Breast epithelium (tissue), 4 donors: ENCODE measurements around the gene PPT2. TPM values are rescaled to one million over a fixed set of nuclear protein-coding genes. Genes with fewer than 3 reads are reported as not detected.

Experiments
- DNase-seq, 2 donors: peaks; one replicate each; pipeline ENCODE4 v3.0.0-alpha.2; 2019; ENCODE audit warnings: low spot score in 2 of 2
- H3K27ac ChIP-seq, 2 donors: fragments of 200-600 bp; sonication (generic) in 1 of 2; one replicate each; pipeline ENCODE4 v1.5.1; 2016 to 2019; ENCODE audit warnings: mild to moderate bottlenecking in 1 of 2
- H3K27me3 ChIP-seq, 2 donors: fragments of 200-600 bp; sonication (generic) in 1 of 2; one replicate each; pipeline versions ENCODE4 v1.5.1 to v1.6.0; 2017 to 2019; ENCODE audit warnings: control low read depth in 1 of 2, mild to moderate bottlenecking in 1 of 2
- H3K36me3 ChIP-seq: fragments of 200-600 bp; one replicate; pipeline ENCODE4 v1.5.1; 2019
- H3K4me1 ChIP-seq, 2 donors: fragments of 200-600 bp; sonication (generic); one replicate each; pipeline ENCODE4 v1.5.1; 2016 to 2019; ENCODE audit warnings: control low read depth in 1 of 2
- H3K4me3 ChIP-seq, 3 donors: fragments of 200-600 bp; sonication (generic); 1 replicate in 2 of 3; 2 replicates in 1 of 3; pipeline ENCODE4 v1.5.1; 2016 to 2019; ENCODE audit warnings: mild to moderate bottlenecking in 3 of 3, moderate library complexity in 2 of 3
- H3K9me3 ChIP-seq, 2 donors: fragments of 200-600 bp; sonication (generic) in 1 of 2; one replicate each; pipeline ENCODE4 v1.5.1; 2016 to 2019; ENCODE audit warnings: control low read depth in 1 of 2
- POLR2A ChIP-seq: fragments of 450-650 bp; IDR thresholded peaks from one replicate; pipeline ENCODE4 v1.6.1; 2016; ENCODE audit warnings: antibody characterized with exemption, mild to moderate bottlenecking, moderate library complexity
- POLR2AphosphoS5 ChIP-seq, 3 donors: sonication (generic); formaldehyde crosslinking; IDR thresholded peaks; one replicate each; pipeline ENCODE4 v1.6.1; 2017; ENCODE audit warnings: antibody characterized with exemption in 3 of 3
- intact Hi-C: fragments of 100-400 bp; cut with DNase I; formaldehyde crosslinking; loops from one replicate; pipeline ENCODE4 v1.15.1; 2023; ENCODE audit warnings: low total_unique reads
- total RNA-seq, 3 donors: library from RNA; depleted of rRNA; stranded (reverse); fragments of >200 nt; gene quantifications; one replicate each; pipeline ENCODE4 v1.1.0, GENCODE V29; 2016
- TF ChIP-seq, protein P1 (sequence below), 3 donors: fragments of 450-650 bp; IDR thresholded peaks; one replicate each; pipeline ENCODE4 v1.5.1; 2016 to 2017; ENCODE audit warnings: antibody characterized with exemption in 3 of 3, mild to moderate bottlenecking in 3 of 3, moderate library complexity in 3 of 3

The PPT2 gene
- total RNA-seq, 3 donors from 2014 or later = 18.4 to 59.6 (median 28.5) TPM

DNA sequence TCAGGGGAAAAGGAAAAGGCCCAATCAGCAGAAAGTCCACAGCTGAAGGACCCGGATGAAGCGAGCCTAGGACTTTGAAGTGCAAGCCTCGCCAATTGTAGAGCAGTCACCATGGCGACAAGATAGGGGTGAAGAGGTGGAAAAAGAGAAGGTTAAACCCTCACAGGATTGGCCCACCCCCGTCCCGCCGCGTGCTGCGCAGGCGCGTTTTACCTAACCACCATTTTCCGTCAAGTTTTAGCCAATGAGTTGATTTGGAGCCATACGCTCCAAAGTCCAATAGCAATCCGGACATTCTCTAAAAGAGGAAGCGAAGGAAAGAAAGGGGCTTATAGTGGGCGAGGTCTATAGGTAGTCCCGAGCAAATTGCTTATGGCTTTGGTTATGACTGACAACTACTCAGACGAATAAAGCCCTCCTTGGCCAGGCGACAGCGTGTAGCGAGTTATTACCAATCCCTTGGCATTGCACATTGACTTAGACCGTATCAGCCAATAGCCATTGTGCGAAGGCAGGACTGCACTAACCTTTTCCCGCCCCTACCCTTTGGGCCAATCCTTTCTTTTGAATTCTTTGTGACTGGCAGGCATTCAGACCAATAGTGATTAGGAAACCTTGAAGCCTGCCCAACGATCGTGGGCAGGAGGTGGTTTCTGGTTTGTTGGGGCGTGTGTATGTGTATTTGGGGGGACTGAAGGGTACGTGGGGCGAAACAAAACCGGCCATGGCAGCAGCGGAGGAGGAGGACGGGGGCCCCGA, 24.0 kb downstream of the PPT2 start, which contains the start of gene RNF5:
Gene RNF5 (plus strand): TSS at position 618 of the 759 bp plus-strand sequence. CDS start 107 bp downstream, at position 725.
- Histone ChIP-seq H3K27ac (peak within 1 kb of the TSS; percentile 95 to 98), H3K4me3 (peak within 1 kb of the TSS; percentile 72 to 91 (median 91)), H3K36me3 (no peaks in the 10 kb centered on the region), H3K9me3 (no peaks in the 10 kb centered on the region), H3K4me1 (peaks cover 0 to 34% of the 10 kb centered on the region in 2 donors), H3K27me3 (no peaks in the 10 kb centered on the region)
- intact Hi-C loops = no loop called here
- peak; percentile 95 to 99 for DNase-seq
- no peak for TF ChIP-seq POLR2A
- TF ChIP-seq, protein P1, sequence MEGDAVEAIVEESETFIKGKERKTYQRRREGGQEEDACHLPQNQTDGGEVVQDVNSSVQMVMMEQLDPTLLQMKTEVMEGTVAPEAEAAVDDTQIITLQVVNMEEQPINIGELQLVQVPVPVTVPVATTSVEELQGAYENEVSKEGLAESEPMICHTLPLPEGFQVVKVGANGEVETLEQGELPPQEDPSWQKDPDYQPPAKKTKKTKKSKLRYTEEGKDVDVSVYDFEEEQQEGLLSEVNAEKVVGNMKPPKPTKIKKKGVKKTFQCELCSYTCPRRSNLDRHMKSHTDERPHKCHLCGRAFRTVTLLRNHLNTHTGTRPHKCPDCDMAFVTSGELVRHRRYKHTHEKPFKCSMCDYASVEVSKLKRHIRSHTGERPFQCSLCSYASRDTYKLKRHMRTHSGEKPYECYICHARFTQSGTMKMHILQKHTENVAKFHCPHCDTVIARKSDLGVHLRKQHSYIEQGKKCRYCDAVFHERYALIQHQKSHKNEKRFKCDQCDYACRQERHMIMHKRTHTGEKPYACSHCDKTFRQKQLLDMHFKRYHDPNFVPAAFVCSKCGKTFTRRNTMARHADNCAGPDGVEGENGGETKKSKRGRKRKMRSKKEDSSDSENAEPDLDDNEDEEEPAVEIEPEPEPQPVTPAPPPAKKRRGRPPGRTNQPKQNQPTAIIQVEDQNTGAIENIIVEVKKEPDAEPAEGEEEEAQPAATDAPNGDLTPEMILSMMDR (IDR thresholded peaks at IDR 0.05) = no peak
- TF ChIP-seq POLR2AphosphoS5 (IDR thresholded peaks at IDR 0.05) = peak; percentile 52 to 78 (median 68)

DNA sequence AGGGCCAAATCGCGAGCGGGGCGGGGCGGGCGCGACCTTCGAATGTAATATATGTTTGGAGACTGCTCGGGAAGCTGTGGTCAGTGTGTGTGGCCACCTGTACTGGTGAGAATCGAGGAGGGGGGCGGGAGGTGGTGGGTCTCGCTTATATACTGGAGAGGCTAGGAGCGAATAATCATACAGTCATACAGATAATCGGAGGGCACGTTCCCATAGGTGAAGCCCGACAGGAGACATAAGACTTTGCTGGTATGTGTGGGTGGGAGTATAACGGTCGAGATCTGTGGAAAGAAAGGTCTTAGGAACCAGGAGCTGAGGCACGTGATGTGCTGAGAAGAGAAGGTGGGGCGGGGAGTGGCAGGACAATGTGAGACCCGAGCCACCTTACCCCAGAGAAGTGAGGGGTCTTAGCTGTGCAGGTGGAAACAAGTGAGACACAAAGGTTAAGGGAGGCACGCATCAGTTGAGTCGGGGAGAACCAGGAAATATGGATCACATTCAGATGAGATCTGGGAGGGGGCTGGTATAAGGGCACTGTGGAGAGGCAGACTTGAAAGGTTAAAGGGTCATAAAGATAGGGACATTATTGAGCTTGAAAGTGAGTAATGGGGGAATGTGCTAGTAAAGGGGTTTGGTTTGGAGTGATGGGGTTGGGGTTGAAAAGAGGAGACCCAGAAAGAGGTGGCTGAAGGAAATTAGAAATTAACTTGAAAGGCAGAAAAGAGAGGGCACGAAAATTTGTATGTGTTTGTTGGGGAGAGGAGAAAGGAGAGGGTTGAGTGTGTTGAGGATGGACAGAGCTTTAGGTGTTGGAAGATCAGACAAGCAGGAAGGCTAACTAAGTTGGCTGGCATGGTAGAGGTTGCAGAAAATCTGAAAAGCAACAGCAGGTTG, 24.9 kb downstream of the PPT2 start:
- intact Hi-C loops = no loop called here
- peaks cover 0 to 28% of the 10 kb centered on the region in 2 donors for H3K4me1 ChIP-seq
- no peaks in the 10 kb centered on the region for H3K27me3 ChIP-seq
- no peaks in the 10 kb centered on the region for H3K9me3 ChIP-seq
- DNase-seq = no peak
- no peaks in the 10 kb centered on the region for H3K36me3 ChIP-seq
- TF ChIP-seq, protein P1 (IDR thresholded peaks at IDR 0.05) = no peak
- TF ChIP-seq POLR2A (no peak), POLR2AphosphoS5 (IDR thresholded peaks at IDR 0.05) (no peak)
- H3K27ac ChIP-seq = peak overlapping the region; percentile 95 to 98
- H3K4me3 ChIP-seq = peak overlapping the region; percentile 72 to 91 (median 91)

DNA sequence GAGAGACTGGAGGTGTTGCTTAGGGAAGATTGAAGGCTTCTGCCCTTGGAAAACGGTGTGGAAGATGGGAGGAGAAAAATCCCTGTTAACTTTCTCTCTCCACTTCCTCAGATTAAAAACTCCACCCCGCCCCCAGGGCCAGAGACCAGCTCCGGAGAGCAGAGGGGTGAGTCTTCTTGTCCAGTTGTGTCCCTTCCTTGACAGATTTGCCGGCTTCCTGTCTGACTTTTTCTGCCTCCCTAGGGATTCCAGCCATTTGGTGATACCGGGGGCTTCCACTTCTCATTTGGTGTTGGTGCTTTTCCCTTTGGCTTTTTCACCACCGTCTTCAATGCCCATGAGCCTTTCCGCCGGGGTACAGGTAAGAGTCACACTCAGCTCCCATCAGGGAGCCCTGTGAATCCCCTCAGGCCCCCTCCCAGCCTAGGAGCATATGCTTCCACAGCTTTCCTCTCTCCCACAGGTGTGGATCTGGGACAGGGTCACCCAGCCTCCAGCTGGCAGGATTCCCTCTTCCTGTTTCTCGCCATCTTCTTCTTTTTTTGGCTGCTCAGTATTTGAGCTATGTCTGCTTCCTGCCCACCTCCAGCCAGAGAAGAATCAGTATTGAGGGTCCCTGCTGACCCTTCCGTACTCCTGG, 25.9 kb downstream of the PPT2 start:
- H3K27ac ChIP-seq = peak overlapping the region in 1 of 2 donors; percentile 98
- no peaks in the 10 kb centered on the region for H3K27me3 ChIP-seq
- peaks cover 0 to 24% of the 10 kb centered on the region in 2 donors for H3K4me1 ChIP-seq
- no peak for DNase-seq
- H3K4me3 ChIP-seq = peak overlapping the region in 1 of 3 donors; percentile 91
- no peak for TF ChIP-seq POLR2A
- no peak for TF ChIP-seq POLR2AphosphoS5 (IDR thresholded peaks at IDR 0.05)
- TF ChIP-seq, protein P1 (IDR thresholded peaks at IDR 0.05) = no peak
- no peaks in the 10 kb centered on the region for H3K36me3 ChIP-seq
- intact Hi-C loops = no loop called here
- H3K9me3 ChIP-seq = no peaks in the 10 kb centered on the region

DNA sequence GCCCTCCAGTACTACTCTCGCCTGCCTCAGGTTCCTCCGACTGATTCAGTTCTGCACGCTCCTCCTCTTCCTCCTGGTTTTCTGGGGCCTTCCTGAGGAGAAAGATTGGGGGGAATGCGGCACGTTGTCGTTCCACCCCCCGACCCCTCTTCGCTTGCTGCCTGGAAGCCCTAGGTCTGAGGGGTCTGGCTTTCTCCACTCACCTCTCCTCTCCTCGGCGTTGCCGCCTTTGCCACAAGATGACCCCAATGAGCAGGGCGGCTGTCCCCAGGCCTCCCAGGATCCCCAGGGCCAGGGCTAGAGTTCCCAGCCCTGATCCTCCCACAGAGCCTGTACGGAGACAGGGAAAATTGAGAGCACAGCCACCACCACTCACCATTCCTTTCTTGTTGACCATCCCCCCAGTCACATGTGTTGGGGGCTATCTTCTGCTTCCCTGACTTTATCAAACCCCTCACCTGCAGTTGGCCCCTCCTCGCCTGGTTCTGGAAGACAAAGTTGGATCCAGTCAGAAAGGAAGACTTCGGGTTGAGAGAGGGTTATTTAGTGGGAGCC, 27.3 kb downstream of the PPT2 start:
- intact Hi-C loops = no loop called here
- Histone ChIP-seq H3K4me3 (no peak overlapping the region), H3K9me3 (no peaks in the 10 kb centered on the region), H3K27me3 (no peaks in the 10 kb centered on the region), H3K4me1 (peaks cover 0 to 18% of the 10 kb centered on the region in 2 donors), H3K27ac (no peak overlapping the region), H3K36me3 (no peaks in the 10 kb centered on the region)
- no peak for DNase-seq
- TF ChIP-seq POLR2A (no peak), POLR2AphosphoS5 (IDR thresholded peaks at IDR 0.05) (no peak)
- TF ChIP-seq, protein P1 (IDR thresholded peaks at IDR 0.05) = no peak
